Keratinocyte (primary cell): ENCODE results near the gene LSP1. TPM values are rescaled to one million over a fixed set of nuclear protein-coding genes. Genes with fewer than 3 reads are reported as not detected.

Experiments
- DNase-seq: peaks from one replicate; pipeline ENCODE4 v3.0.0-alpha.2; 2011; ENCODE audit warnings: low read depth, missing footprints, low spot score
- FAIRE-seq: peaks from 2 replicates; lab custom pipeline; 2011; peaks lifted over from hg19 to GRCh38; lab: Jason Lieb, UNC
- H2AFZ ChIP-seq: 2 replicates; pipeline ENCODE4 v1.6.0; 2012; ENCODE audit warnings: low read length, control low read depth, inconsistent platforms; ENCODE audit not compliant: control insufficient read depth
- H3K27ac ChIP-seq: 2 replicates; pipeline ENCODE4 v1.5.1; 2011; ENCODE audit warnings: low read length; ENCODE audit not compliant: control insufficient read depth, insufficient read depth
- H3K27me3 ChIP-seq: 3 replicates; pipeline ENCODE4 v1.6.0; 2011; ENCODE audit warnings: low read length; ENCODE audit not compliant: control insufficient read depth, insufficient read depth; ENCODE audit errors: extremely low read depth
- H3K36me3 ChIP-seq, 2 experiments: 2 replicates in 1 of 2; 3 replicates in 1 of 2; pipeline ENCODE4 v1.5.1; 2011; ENCODE audit warnings: low read length in 2 of 2, mild to moderate bottlenecking in 1 of 2; ENCODE audit not compliant: control insufficient read depth in 2 of 2, insufficient read depth in 2 of 2; ENCODE audit errors: extremely low read depth in 1 of 2
- H3K4me1 ChIP-seq: 3 replicates; pipeline ENCODE4 v1.5.1; 2011; ENCODE audit warnings: low read length; ENCODE audit not compliant: control insufficient read depth, insufficient read depth; ENCODE audit errors: extremely low read depth
- H3K4me2 ChIP-seq: 3 replicates; pipeline ENCODE4 v1.6.0; 2011; ENCODE audit warnings: low read depth, low read length; ENCODE audit not compliant: control insufficient read depth, insufficient read depth; ENCODE audit errors: extremely low read depth
- H3K4me3 ChIP-seq, 3 experiments: fragments of 200-600 bp in 1 of 3; sonication (generic) in 1 of 3; 2 replicates in 2 of 3; 3 replicates in 1 of 3; pipeline ENCODE4 v1.5.1; 2011 to 2016; ENCODE audit warnings: low read length in 3 of 3, mild to moderate bottlenecking in 3 of 3, control low read depth in 2 of 3, inconsistent platforms in 1 of 3, low read depth in 1 of 3, mixed read lengths in 1 of 3, mixed run types in 1 of 3, moderate library complexity in 1 of 3; ENCODE audit not compliant: control insufficient read depth in 2 of 3, insufficient read depth in 2 of 3; ENCODE audit errors: extremely low read depth in 1 of 3
- H3K79me2 ChIP-seq: 2 replicates; pipeline ENCODE4 v1.6.0; 2012; ENCODE audit warnings: low read length; ENCODE audit not compliant: control insufficient read depth, insufficient read depth
- H3K9ac ChIP-seq: 3 replicates; pipeline ENCODE4 v1.6.0; 2011; ENCODE audit warnings: low read length; ENCODE audit not compliant: control insufficient read depth, insufficient read depth; ENCODE audit errors: extremely low read depth
- H3K9me1 ChIP-seq: 3 replicates; pipeline ENCODE4 v1.6.0; 2011; ENCODE audit warnings: low read length; ENCODE audit not compliant: control insufficient read depth, insufficient read depth; ENCODE audit errors: extremely low read depth
- H3K9me3 ChIP-seq: 2 replicates; pipeline ENCODE4 v1.5.1; 2012; ENCODE audit warnings: low read depth, low read length; ENCODE audit not compliant: control insufficient read depth
- H4K20me1 ChIP-seq: 3 replicates; pipeline ENCODE4 v1.6.0; 2011; ENCODE audit warnings: low read length; ENCODE audit not compliant: control insufficient read depth, insufficient read depth; ENCODE audit errors: extremely low read depth
- CTCF ChIP-seq, 3 experiments: IDR thresholded peaks in 1 of 3; conservative IDR thresholded peaks in 1 of 3; optimal IDR thresholded peaks in 1 of 3; 2 replicates in 2 of 3; 3 replicates in 1 of 3; pipeline versions ENCODE3 to v1.5.1; 2011; ENCODE audit warnings: low read length in 3 of 3, mild to moderate bottlenecking in 3 of 3, moderate library complexity in 2 of 3, control low read depth in 1 of 3, inconsistent platforms in 1 of 3; ENCODE audit not compliant: insufficient read depth in 2 of 3; ENCODE audit errors: extremely low read depth in 1 of 3
- EZH2 ChIP-seq: IDR thresholded peaks from one replicate; pipeline ENCODE4 v1.6.1; 2012; ENCODE audit warnings: inconsistent platforms, mild to moderate bottlenecking, low read length, moderate library complexity
- dilution Hi-C: fragments of 300-500 bp; cut with MboI; formaldehyde crosslinking; loops from one replicate; pipeline ENCODE4 v1.7.0; 2020; ENCODE audit warnings: low sequenced_read_pairs; ENCODE audit not compliant: extremely low pct_ligation_motif_present
- polyA plus RNA-seq, 5 experiments: library from polyadenylated mRNA; depleted of rRNA in 3 of 5; stranded (reverse) in 3 of 5; stranded (forward) in 1 of 5; unstranded in 1 of 5; fragments of >200 nt; gene quantifications; 1 replicate in 1 of 5; 2 replicates in 3 of 5; 3 replicates in 1 of 5; pipeline versions ENCODE4 v1.2.1 to v1.2.3, GENCODE V29; 2011 to 2012; ENCODE audit warnings: missing spikeins in 2 of 5, low read depth in 1 of 5, low replicate concordance in 1 of 5

The LSP1 gene
- polyA plus RNA-seq, 1 donor (not counting 4 experiments of a cell fraction or from before 2014, with no cell fraction given) = 0.94 TPM

GRCh38 chr11:1937616-1938342 lies 84.9 kb downstream of the LSP1 start:
- dilution Hi-C loops = no loop called here
- no peak overlapping the region for H3K4me2 ChIP-seq
- H3K4me1 ChIP-seq = peaks cover 5% of the 10 kb centered on the region
- H3K4me3 ChIP-seq = no peak overlapping the region
- no peaks in the 10 kb centered on the region for H3K9me1 ChIP-seq
- H4K20me1 ChIP-seq = no peaks in the 10 kb centered on the region
- H3K9me3 ChIP-seq = no peaks in the 10 kb centered on the region
- H3K27me3 ChIP-seq = no peaks in the 10 kb centered on the region
- no peaks in the 10 kb centered on the region for H3K36me3 ChIP-seq
- DNase-seq (no peak), FAIRE-seq (no peak)
- no peak overlapping the region for H3K9ac ChIP-seq
- no peaks in the 10 kb centered on the region for H3K79me2 ChIP-seq
- no peak overlapping the region for H2AFZ ChIP-seq
- H3K27ac ChIP-seq = no peak overlapping the region
- no peak for TF ChIP-seq EZH2
- TF ChIP-seq CTCF (optimal IDR thresholded peaks at IDR 0.05 in 1 of 3, IDR thresholded peaks at IDR 0.05 in 1 of 3, conservative IDR thresholded peaks at IDR 0.05 in 1 of 3; ENCODE audit: extremely low read depth in 1 of 3, insufficient read depth in 2 of 3, low read length in 3 of 3) = no peak

GRCh38 chr11:1938343-1939005 lies 85.6 kb downstream of the LSP1 start:
- DNase-seq = no peak
- dilution Hi-C loops = no loop called here
- H3K9me3 ChIP-seq = no peaks in the 10 kb centered on the region
- no peak overlapping the region for H2AFZ ChIP-seq
- FAIRE-seq = no peak
- H3K4me3 ChIP-seq = no peak overlapping the region
- H4K20me1 ChIP-seq = no peaks in the 10 kb centered on the region
- H3K9me1 ChIP-seq = no peaks in the 10 kb centered on the region
- TF ChIP-seq CTCF (optimal IDR thresholded peaks at IDR 0.05 in 1 of 3, IDR thresholded peaks at IDR 0.05 in 1 of 3, conservative IDR thresholded peaks at IDR 0.05 in 1 of 3; ENCODE audit: extremely low read depth in 1 of 3, insufficient read depth in 2 of 3, low read length in 3 of 3) = no peak
- TF ChIP-seq EZH2 = no peak
- no peaks in the 10 kb centered on the region for H3K27me3 ChIP-seq
- H3K4me1 ChIP-seq = peaks cover 7% of the 10 kb centered on the region
- no peak overlapping the region for H3K27ac ChIP-seq
- H3K4me2 ChIP-seq = no peak overlapping the region
- H3K36me3 ChIP-seq = no peaks in the 10 kb centered on the region
- H3K79me2 ChIP-seq = no peaks in the 10 kb centered on the region
- no peak overlapping the region for H3K9ac ChIP-seq
